Measurements from ENCODE around the gene TBC1D22B.

GRCh38 chr6:37365791-37366190, 108.2 kb downstream of the TBC1D22B start:
- TF ChIP-seq EZH2 (IDR thresholded peaks at IDR 0.05; ENCODE audit: borderline replicate concordance, low read depth, low read length, severe bottlenecking): no peak
- TF ChIP-seq POLR2A (IDR thresholded peaks at IDR 0.05; ENCODE audit: low read depth, low read length): no peak
- no peak for TF ChIP-seq POLR2AphosphoS5 (IDR thresholded peaks at IDR 0.05; ENCODE audit: insufficient read depth, low read depth, low read length)

Data from endothelial cell of umbilical vein (primary cell).